Bronchial epithelial cell (primary cell): ENCODE measurements around the gene ZSCAN5B. TPM values are rescaled to one million over a fixed set of nuclear protein-coding genes. Genes with fewer than 3 reads are reported as not detected.

ENCODE experiments used
- DNase-seq: peaks from one replicate; pipeline ENCODE4 v3.0.0-alpha.2; 2010; ENCODE audit warnings: low read depth
- FAIRE-seq: peaks from 2 replicates; lab custom pipeline; 2011; peaks lifted over from hg19 to GRCh38; lab: Jason Lieb, UNC
- H3K27me3 ChIP-seq: 2 replicates; pipeline ENCODE4 v1.5.1; 2011; ENCODE audit warnings: low read length; ENCODE audit not compliant: control insufficient read depth, insufficient read depth
- H3K36me3 ChIP-seq: 2 replicates; pipeline ENCODE4 v1.5.1; 2011; ENCODE audit warnings: low read length; ENCODE audit not compliant: control insufficient read depth, insufficient read depth
- H3K4me3 ChIP-seq: 2 replicates; pipeline ENCODE4 v1.5.1; 2011; ENCODE audit warnings: mild to moderate bottlenecking, low read depth, low read length, control low read depth
- total RNA-seq: library from RNA; depleted of rRNA; stranded (reverse); fragments of >200 nt; gene quantifications from 2 replicates; pipeline ENCODE4 v1.2.1, GENCODE V29; 2014
- TF ChIP-seq, protein P1 (sequence below): IDR thresholded peaks from 2 replicates; pipeline ENCODE4 v1.5.1; 2011; ENCODE audit warnings: mild to moderate bottlenecking, moderate library complexity, low read length, control low read depth, inconsistent platforms; ENCODE audit not compliant: insufficient read depth, severe bottlenecking

Gene ZSCAN5B
- total RNA-seq, 1 donor from 2014 or later = not detected

DNA sequence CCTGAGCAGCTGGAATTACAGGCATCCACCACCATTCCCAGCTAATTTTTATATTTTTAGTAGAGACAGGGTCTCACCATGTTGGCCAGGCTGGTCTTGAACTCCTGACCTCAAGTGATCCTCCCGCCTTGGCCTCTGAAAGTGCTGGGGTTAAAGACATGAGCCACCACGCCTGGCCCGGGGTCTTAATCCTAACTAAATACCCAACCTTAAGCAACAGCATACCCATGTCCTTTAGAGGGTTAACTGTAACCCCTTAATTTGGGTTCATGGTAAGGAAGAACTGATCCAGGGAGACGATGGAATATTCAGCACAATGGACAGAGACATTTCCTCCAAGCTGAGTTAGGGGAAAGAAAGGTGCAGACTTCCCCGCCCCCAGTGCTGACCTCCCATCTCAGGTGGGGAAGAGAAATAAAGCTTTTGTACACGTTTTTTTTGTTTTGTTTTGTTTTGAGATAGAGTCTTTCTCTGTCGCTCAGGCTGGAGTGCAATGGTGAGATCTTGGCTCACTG lies 30.5 kb downstream of the ZSCAN5B start:
- DNase-seq (peak; percentile 7), FAIRE-seq (no peak)
- H3K36me3 ChIP-seq = no peaks in the 10 kb centered on the region
- no peak overlapping the region for H3K4me3 ChIP-seq
- H3K27me3 ChIP-seq = no peaks in the 10 kb centered on the region
- TF ChIP-seq, protein P1, sequence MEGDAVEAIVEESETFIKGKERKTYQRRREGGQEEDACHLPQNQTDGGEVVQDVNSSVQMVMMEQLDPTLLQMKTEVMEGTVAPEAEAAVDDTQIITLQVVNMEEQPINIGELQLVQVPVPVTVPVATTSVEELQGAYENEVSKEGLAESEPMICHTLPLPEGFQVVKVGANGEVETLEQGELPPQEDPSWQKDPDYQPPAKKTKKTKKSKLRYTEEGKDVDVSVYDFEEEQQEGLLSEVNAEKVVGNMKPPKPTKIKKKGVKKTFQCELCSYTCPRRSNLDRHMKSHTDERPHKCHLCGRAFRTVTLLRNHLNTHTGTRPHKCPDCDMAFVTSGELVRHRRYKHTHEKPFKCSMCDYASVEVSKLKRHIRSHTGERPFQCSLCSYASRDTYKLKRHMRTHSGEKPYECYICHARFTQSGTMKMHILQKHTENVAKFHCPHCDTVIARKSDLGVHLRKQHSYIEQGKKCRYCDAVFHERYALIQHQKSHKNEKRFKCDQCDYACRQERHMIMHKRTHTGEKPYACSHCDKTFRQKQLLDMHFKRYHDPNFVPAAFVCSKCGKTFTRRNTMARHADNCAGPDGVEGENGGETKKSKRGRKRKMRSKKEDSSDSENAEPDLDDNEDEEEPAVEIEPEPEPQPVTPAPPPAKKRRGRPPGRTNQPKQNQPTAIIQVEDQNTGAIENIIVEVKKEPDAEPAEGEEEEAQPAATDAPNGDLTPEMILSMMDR = no peak

DNA sequence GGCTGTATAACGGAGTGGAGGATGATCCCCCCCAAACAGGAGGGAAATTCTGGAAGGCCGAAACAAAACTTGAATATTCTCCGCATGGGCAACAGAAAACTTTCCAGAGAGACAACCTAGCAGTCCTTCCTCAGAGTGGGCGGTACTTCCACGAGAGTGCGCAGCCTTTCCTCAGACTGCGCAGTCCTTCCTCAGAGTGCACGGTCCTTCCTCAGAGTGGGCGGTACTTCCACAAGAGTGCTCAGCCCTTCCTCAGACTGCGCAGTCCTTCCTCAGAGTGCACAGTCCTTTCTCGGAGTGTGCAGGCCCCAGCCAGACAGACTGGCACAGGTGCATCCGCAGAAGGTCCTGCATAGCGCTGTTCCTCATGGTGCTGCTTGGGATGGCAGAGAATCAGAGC lies 34.5 kb downstream of the ZSCAN5B start:
- H3K27me3 ChIP-seq = no peaks in the 10 kb centered on the region
- DNase-seq = no peak
- H3K4me3 ChIP-seq = no peak overlapping the region
- TF ChIP-seq, protein P1 = no peak
- FAIRE-seq = no peak
- no peaks in the 10 kb centered on the region for H3K36me3 ChIP-seq

DNA sequence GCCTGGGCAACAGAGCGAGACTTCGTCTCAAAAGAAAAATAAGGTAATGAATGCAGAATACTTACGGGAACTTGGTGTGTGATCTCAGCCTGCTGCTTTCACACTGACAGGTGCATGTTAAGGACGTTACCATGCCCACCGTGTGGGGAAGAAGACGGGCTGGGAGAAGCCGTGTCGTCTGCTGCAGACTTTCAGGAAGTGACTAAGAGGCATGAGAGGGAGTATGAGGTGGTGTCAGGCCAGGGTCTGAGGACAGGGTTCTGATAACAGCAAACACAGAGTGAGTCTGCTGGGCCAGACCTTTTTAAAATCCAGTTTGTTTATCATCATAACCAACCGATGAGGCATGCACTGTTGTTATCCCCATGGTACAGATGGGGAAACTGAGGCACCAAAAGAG lies 35.3 kb downstream of the ZSCAN5B start:
- peak; percentile 25 for DNase-seq
- no peak overlapping the region for H3K4me3 ChIP-seq
- no peaks in the 10 kb centered on the region for H3K27me3 ChIP-seq
- FAIRE-seq = no peak
- TF ChIP-seq, protein P1 = no peak
- H3K36me3 ChIP-seq = no peaks in the 10 kb centered on the region

DNA sequence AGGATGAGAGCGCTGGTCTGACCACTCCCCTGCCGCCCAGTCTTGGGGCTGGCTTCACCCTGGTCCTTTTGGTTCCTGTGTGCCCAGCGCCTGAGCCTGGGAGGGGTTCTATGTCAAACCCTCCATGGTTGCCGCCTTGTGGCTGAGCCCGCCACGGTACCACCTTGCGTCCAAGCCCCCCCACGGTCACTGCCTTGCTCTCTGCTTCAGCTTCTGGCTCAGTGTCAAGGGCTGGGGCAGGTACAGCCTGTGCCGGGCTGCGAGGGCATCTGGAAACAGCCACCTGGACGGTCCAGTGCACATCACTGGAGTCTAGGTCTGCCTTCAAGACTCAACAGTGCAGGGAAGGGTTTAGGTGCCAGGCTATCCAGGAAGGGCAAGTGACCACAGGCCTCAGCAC lies 36.0 kb downstream of the ZSCAN5B start:
- TF ChIP-seq, protein P1 = no peak
- Histone ChIP-seq H3K27me3 (no peaks in the 10 kb centered on the region), H3K36me3 (no peaks in the 10 kb centered on the region), H3K4me3 (no peak overlapping the region)
- FAIRE-seq (no peak), DNase-seq (no peak)

DNA sequence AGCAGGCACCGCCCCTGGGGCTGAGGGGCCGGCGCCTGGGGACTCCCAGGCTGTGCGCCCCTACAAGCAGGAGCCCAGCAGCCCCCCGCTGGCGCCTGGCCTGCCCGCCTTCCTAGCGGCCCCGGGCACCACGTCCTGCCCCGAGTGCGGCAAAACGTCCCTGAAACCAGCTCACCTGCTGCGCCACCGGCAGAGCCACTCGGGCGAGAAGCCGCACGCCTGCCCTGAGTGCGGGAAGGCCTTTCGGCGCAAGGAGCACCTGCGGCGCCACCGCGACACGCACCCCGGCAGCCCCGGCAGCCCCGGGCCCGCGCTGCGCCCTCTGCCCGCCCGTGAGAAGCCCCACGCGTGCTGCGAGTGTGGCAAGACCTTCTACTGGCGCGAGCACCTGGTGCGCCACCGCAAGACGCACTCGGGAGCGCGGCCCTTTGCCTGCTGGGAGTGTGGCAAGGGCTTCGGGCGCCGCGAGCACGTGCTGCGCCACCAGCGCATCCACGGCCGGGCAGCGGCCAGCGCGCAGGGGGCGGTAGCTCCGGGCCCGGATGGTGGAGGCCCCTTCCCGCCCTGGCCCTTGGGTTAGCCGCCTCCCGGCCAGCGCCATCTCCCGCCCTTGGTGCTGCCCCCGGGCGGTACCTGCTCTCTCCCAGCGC lies 37.8 kb downstream of the ZSCAN5B start:
- H3K27me3 ChIP-seq = no peaks in the 10 kb centered on the region
- no peak for FAIRE-seq
- TF ChIP-seq, protein P1 = no peak
- no peak for DNase-seq
- H3K36me3 ChIP-seq = peaks cover 2% of the 10 kb centered on the region
- no peak overlapping the region for H3K4me3 ChIP-seq
